DND-41 (cell line): ENCODE measurements around the gene NFIB.

Experiments
- ATAC-seq: fragments of 200-7000 bp; cut with Tn5 transposase; 3 replicates; pipeline ENCODE4 v1.9.1; 2021; ENCODE audit warnings: low read depth; ENCODE audit not compliant: insufficient read depth
- DNase-seq: peaks from one replicate; pipeline ENCODE4 v3.0.0-alpha.2; 2020
- H2AFZ ChIP-seq: 2 replicates; pipeline ENCODE4 v1.6.0; 2012; ENCODE audit warnings: low read depth, low read length
- H3K27ac ChIP-seq: 2 replicates; pipeline ENCODE4 v1.5.1; 2012; ENCODE audit warnings: low read length, inconsistent platforms
- H3K27me3 ChIP-seq: fragments of 200-600 bp; sonication (generic); 2 replicates; pipeline ENCODE4 v1.6.0; 2012; ENCODE audit warnings: low read length, mild to moderate bottlenecking, inconsistent platforms; ENCODE audit not compliant: insufficient read depth, poor library complexity
- H3K36me3 ChIP-seq: 2 replicates; pipeline ENCODE4 v1.5.1; 2012; ENCODE audit warnings: low read length, inconsistent platforms; ENCODE audit not compliant: insufficient read depth
- H3K4me1 ChIP-seq: 2 replicates; pipeline ENCODE4 v1.5.1; 2012; ENCODE audit warnings: mild to moderate bottlenecking, low read length; ENCODE audit not compliant: insufficient read depth
- H3K4me2 ChIP-seq: 2 replicates; pipeline ENCODE4 v1.6.0; 2012; ENCODE audit warnings: mild to moderate bottlenecking, moderate library complexity, low read length, inconsistent platforms; ENCODE audit not compliant: insufficient read depth
- H3K4me3 ChIP-seq, 2 experiments: fragments of 200-600 bp in 1 of 2; shearing (Covaris generic) in 1 of 2; 2 replicates each; pipeline ENCODE4 v1.5.1; 2012 to 2016; ENCODE audit warnings: inconsistent platforms in 2 of 2, low read length in 2 of 2, mild to moderate bottlenecking in 2 of 2, low read depth in 1 of 2, moderate library complexity in 1 of 2
- H3K79me2 ChIP-seq: 2 replicates; pipeline ENCODE4 v1.6.0; 2012; ENCODE audit warnings: low read length, inconsistent platforms; ENCODE audit not compliant: insufficient read depth
- H3K9ac ChIP-seq: 2 replicates; pipeline ENCODE4 v1.6.0; 2012; ENCODE audit warnings: low read depth, mild to moderate bottlenecking, inconsistent platforms, low read length, moderate library complexity
- H3K9me3 ChIP-seq: 2 replicates; pipeline ENCODE4 v1.5.1; 2012; ENCODE audit warnings: low read length, moderate library complexity, mild to moderate bottlenecking, inconsistent platforms; ENCODE audit not compliant: insufficient read depth, severe bottlenecking
- H4K20me1 ChIP-seq: 2 replicates; pipeline ENCODE4 v1.6.0; 2012; ENCODE audit warnings: low read length; ENCODE audit not compliant: insufficient read depth
- CTCF ChIP-seq: IDR thresholded peaks from 2 replicates; pipeline ENCODE4 v1.5.1; 2012; ENCODE audit warnings: borderline replicate concordance, low read length, moderate library complexity, mild to moderate bottlenecking; ENCODE audit not compliant: poor library complexity, severe bottlenecking; ENCODE audit errors: extremely low read depth
- EZH2 ChIP-seq: IDR thresholded peaks from 3 replicates; pipeline ENCODE4 v1.6.1; 2012; ENCODE audit warnings: borderline replicate concordance, low read depth, mild to moderate bottlenecking, moderate library complexity, low read length, inconsistent platforms; ENCODE audit not compliant: severe bottlenecking

Gene NFIB

GRCh38 chr9:14223081-14223480 is 90.9 kb downstream of the NFIB start:
- TF ChIP-seq CTCF: no peak
- TF ChIP-seq EZH2: no peak
- no peaks in the 10 kb centered on the region for H3K79me2 ChIP-seq
- H3K4me1 ChIP-seq: no peaks in the 10 kb centered on the region
- no peak overlapping the region for H2AFZ ChIP-seq
- no peak overlapping the region for H3K4me3 ChIP-seq
- H3K4me2 ChIP-seq: no peak overlapping the region
- no peak for ATAC-seq
- no peaks in the 10 kb centered on the region for H4K20me1 ChIP-seq
- H3K27me3 ChIP-seq: no peaks in the 10 kb centered on the region
- no peak for DNase-seq
- H3K9ac ChIP-seq: no peak overlapping the region
- H3K27ac ChIP-seq: no peak overlapping the region
- H3K9me3 ChIP-seq: no peaks in the 10 kb centered on the region
- no peaks in the 10 kb centered on the region for H3K36me3 ChIP-seq

- Histone ChIP-seq H4K20me1 (no peaks in the 10 kb centered on the region), H3K36me3 (no peaks in the 10 kb centered on the region), H3K9me3 (no peaks in the 10 kb centered on the region), H2AFZ (no peak overlapping the region), H3K4me2 (no peak overlapping the region), H3K9ac (no peak overlapping the region), H3K27me3 (no peaks in the 10 kb centered on the region), H3K27ac (no peak overlapping the region), H3K4me3 (no peak overlapping the region), H3K79me2 (no peaks in the 10 kb centered on the region), H3K4me1 (no peaks in the 10 kb centered on the region)
- no peak for DNase-seq
- no peak for ATAC-seq
- TF ChIP-seq CTCF (no peak), EZH2 (no peak)
Measured at GRCh38 chr9:14222149-14222835, 91.6 kb downstream of the NFIB start.

- Histone ChIP-seq H3K9me3 (no peaks in the 10 kb centered on the region), H3K9ac (no peak overlapping the region), H3K27me3 (no peaks in the 10 kb centered on the region), H3K27ac (no peak overlapping the region), H3K4me3 (no peak overlapping the region), H3K79me2 (no peaks in the 10 kb centered on the region), H2AFZ (no peak overlapping the region), H3K4me2 (no peak overlapping the region), H3K4me1 (no peaks in the 10 kb centered on the region), H3K36me3 (no peaks in the 10 kb centered on the region), H4K20me1 (no peaks in the 10 kb centered on the region)
- ATAC-seq (no peak), DNase-seq (no peak)
- TF ChIP-seq CTCF: no peak
- no peak for TF ChIP-seq EZH2
Measured at GRCh38 chr9:14221558-14221957, 92.4 kb downstream of the NFIB start.
